A673 (cell line): Measurements from ENCODE around the gene CCDC141. TPM values are rescaled to one million over a fixed set of nuclear protein-coding genes. Genes with fewer than 3 reads are reported as not detected.

Experiments used
- BruUV-seq: library from RNA; stranded (reverse); fragments of 400-500 nt; replicated peaks from 2 replicates; lab custom pipeline; 2021; lab: Mats Ljungman, UMichigan
- CTCF ChIA-PET: fragments of 300-600 bp; sonication (Branson Sonifier 250); formaldehyde crosslinking; loops from one replicate; lab custom pipeline; 2022; ENCODE audit warnings: antibody characterized with exemption; lab: Charles Lee
- POLR2A ChIA-PET: fragments of 300-600 bp; sonication (Branson Sonifier 250); formaldehyde crosslinking; loops from one replicate; lab custom pipeline; 2022; ENCODE audit warnings: antibody characterized with exemption; ENCODE audit not compliant: low non-redundant PET; lab: Charles Lee
- DNase-seq: peaks from one replicate; pipeline ENCODE4 v3.0.0-alpha.2; 2015; ENCODE audit warnings: low spot score
- H3K27ac ChIP-seq: fragments of 200-600 bp; sonication (generic); 2 replicates; pipeline ENCODE4 v1.5.1; 2016; ENCODE audit warnings: mixed run types, low read depth, mild to moderate bottlenecking, mixed read lengths, antibody characterized with exemption, low read length; ENCODE audit not compliant: poor library complexity, severe bottlenecking
- H3K27me3 ChIP-seq: fragments of 200-600 bp; sonication (generic); replicated peaks from 2 replicates; pipeline ENCODE4 v1.6.1; 2017; ENCODE audit warnings: mixed run types, low read depth, mild to moderate bottlenecking, mixed read lengths, antibody characterized with exemption, low read length; ENCODE audit not compliant: insufficient read depth, poor library complexity
- H3K36me3 ChIP-seq: fragments of 200-600 bp; sonication (generic); 2 replicates; pipeline ENCODE4 v1.6.1; 2016; ENCODE audit warnings: mixed run types, mild to moderate bottlenecking, mixed read lengths, antibody characterized with exemption, low read length; ENCODE audit not compliant: insufficient read depth, poor library complexity, severe bottlenecking
- H3K4me1 ChIP-seq: fragments of 200-600 bp; sonication (generic); 2 replicates; pipeline ENCODE4 v1.6.1; 2017; ENCODE audit warnings: mixed run types, mild to moderate bottlenecking, mixed read lengths, antibody characterized with exemption, low read length; ENCODE audit not compliant: insufficient read depth, poor library complexity, severe bottlenecking
- H3K4me3 ChIP-seq: fragments of 200-600 bp; sonication (generic); 2 replicates; pipeline ENCODE4 v1.5.1; 2016; ENCODE audit warnings: low read depth, mixed run types, mild to moderate bottlenecking, mixed read lengths, low read length; ENCODE audit not compliant: poor library complexity, severe bottlenecking
- H3K9me3 ChIP-seq: fragments of 200-600 bp; sonication (generic); 2 replicates; pipeline ENCODE4 v1.6.1; 2016; ENCODE audit warnings: mixed run types, low read depth, mild to moderate bottlenecking, mixed read lengths, antibody characterized with exemption, low read length; ENCODE audit not compliant: poor library complexity, severe bottlenecking
- CTCF ChIP-seq: fragments of 300-800, 200-600 bp; sonication (generic); conservative IDR thresholded peaks from 2 replicates; pipeline ENCODE4 v1.5.1; 2017; ENCODE audit warnings: low read depth, mild to moderate bottlenecking, antibody characterized with exemption, low read length, moderate library complexity, mixed read lengths
- EZH2 ChIP-seq: fragments of 200-600 bp; sonication (generic); IDR thresholded peaks from 2 replicates; pipeline ENCODE4 v1.6.1; 2017; ENCODE audit warnings: borderline replicate concordance, low read depth, mild to moderate bottlenecking, mixed read lengths, antibody characterized with exemption, low read length; ENCODE audit not compliant: poor library complexity, severe bottlenecking
- intact Hi-C: fragments of 100-400 bp; cut with micrococcal nuclease; formaldehyde crosslinking; loops from one replicate; pipeline ENCODE4 v1.10.0; 2022; ENCODE audit not compliant: unreplicated experiment
- total RNA-seq: library from RNA; stranded (reverse); gene quantifications from 2 replicates; pipeline ENCODE4 v1.2.3, GENCODE V29; 2021

The CCDC141 gene
- total RNA-seq, 1 experiment from 2014 or later = not detected

GRCh38 chr2:178860551-178860950 lies 189.4 kb downstream of the CCDC141 start:
- no peak overlapping the region for H3K4me3 ChIP-seq
- ChIA-PET POLR2A (no interaction called here), CTCF (no interaction called here)
- BruUV-seq = no TSS peak
- H3K36me3 ChIP-seq = no peaks in the 10 kb centered on the region
- no peaks in the 10 kb centered on the region for H3K9me3 ChIP-seq
- no peak for DNase-seq
- intact Hi-C loops = no loop called here
- TF ChIP-seq CTCF (no peak), EZH2 (no peak)
- H3K4me1 ChIP-seq = no peaks in the 10 kb centered on the region
- no peaks in the 10 kb centered on the region for H3K27me3 ChIP-seq
- H3K27ac ChIP-seq = no peak overlapping the region

GRCh38 chr2:178859730-178860129 lies 190.2 kb downstream of the CCDC141 start:
- no TSS peak for BruUV-seq
- H3K27ac ChIP-seq = no peak overlapping the region
- H3K27me3 ChIP-seq = no peaks in the 10 kb centered on the region
- no peak overlapping the region for H3K4me3 ChIP-seq
- intact Hi-C loops = no loop called here
- ChIA-PET CTCF (no interaction called here), POLR2A (no interaction called here)
- no peaks in the 10 kb centered on the region for H3K4me1 ChIP-seq
- no peaks in the 10 kb centered on the region for H3K9me3 ChIP-seq
- no peak for DNase-seq
- H3K36me3 ChIP-seq = no peaks in the 10 kb centered on the region
- TF ChIP-seq EZH2 (no peak), CTCF (no peak)

DNA sequence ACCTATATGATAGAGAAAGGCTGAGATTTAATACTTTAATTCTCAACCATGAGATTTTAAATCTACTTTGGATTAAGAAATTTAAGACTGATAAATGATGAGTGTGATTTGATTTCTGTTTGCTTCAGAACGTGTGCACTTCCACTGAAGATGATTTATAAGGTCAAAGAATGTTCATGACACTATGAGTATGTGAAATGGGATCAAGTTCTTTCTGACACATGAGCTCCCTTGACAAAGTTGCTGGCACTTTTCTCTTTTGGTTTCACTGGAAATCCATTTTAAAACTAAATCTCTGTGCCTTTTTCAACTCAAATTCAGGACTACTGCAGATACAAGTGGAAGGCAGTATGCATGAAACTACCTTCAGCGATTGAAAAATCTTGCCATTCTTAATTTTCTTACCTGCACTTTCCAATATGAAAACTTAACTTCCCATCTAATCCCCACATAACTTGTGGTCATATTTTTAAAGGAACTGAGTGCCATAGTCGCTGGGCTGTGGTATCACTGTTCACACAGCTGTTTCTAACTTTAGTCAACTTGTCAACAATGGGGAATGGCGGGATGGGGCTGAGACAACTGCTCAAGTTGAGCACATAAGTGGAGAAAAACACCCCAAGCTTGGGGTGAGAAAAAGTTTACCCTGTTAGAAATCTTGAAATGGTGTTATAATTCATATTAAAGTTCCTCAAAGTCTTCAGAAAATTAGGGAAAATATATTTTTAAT lies 190.9 kb downstream of the CCDC141 start:
- Histone ChIP-seq H3K27ac (no peak overlapping the region), H3K4me3 (no peak overlapping the region), H3K9me3 (no peaks in the 10 kb centered on the region), H3K36me3 (no peaks in the 10 kb centered on the region), H3K27me3 (no peaks in the 10 kb centered on the region), H3K4me1 (no peaks in the 10 kb centered on the region)
- ChIA-PET POLR2A (no interaction called here), CTCF (no interaction called here)
- TF ChIP-seq CTCF = no peak
- TF ChIP-seq EZH2 = no peak
- intact Hi-C loops = no loop called here
- DNase-seq = no peak
- no TSS peak for BruUV-seq
